SKM-1 treated with dmso at 0.1 percent for 144 hours (cell line): ENCODE data around the gene ZC3H7B.

ENCODE experiments used
- DNase-seq: peaks from one replicate; lab custom pipeline; 2025; ENCODE audit not compliant: unreplicated experiment; lab: John Stamatoyannopoulos, UW

Gene ZC3H7B

GRCh38 chr22:41352058-41352457 lies 50.7 kb downstream of the ZC3H7B start:
- DNase-seq, result no peak

GRCh38 chr22:41353862-41354575 lies 52.7 kb downstream of the ZC3H7B start:
- no peak for DNase-seq

GRCh38 chr22:41354979-41355378 lies 53.7 kb downstream of the ZC3H7B start:
- no peak for DNase-seq

- no peak for DNase-seq
Measured at GRCh38 chr22:41355895-41356294, 54.6 kb downstream of the ZC3H7B start.

GRCh38 chr22:41356430-41357028 lies 55.2 kb downstream of the ZC3H7B start:
- DNase-seq, result no peak

- DNase-seq, result no peak
Measured at GRCh38 chr22:41357191-41357590, 55.9 kb downstream of the ZC3H7B start.

- DNase-seq, result no peak
Measured at GRCh38 chr22:41358927-41359326, 57.6 kb downstream of the ZC3H7B start.

- DNase-seq, result no peak
Measured at GRCh38 chr22:41359376-41359775, 58.1 kb downstream of the ZC3H7B start.

GRCh38 chr22:41360126-41360525 lies 58.8 kb downstream of the ZC3H7B start:
- DNase-seq, result no peak

GRCh38 chr22:41361716-41362310 lies 60.5 kb downstream of the ZC3H7B start:
- no peak for DNase-seq

GRCh38 chr22:41362615-41363014 lies 61.3 kb downstream of the ZC3H7B start:
- no peak for DNase-seq

GRCh38 chr22:41364233-41364632 lies 62.9 kb downstream of the ZC3H7B start:
- no peak for DNase-seq

- no peak for DNase-seq
Measured at GRCh38 chr22:41364955-41365354, 63.6 kb downstream of the ZC3H7B start.

GRCh38 chr22:41365425-41365824 lies 64.1 kb downstream of the ZC3H7B start:
- DNase-seq, result no peak

- DNase-seq, result no peak
Measured at GRCh38 chr22:41366323-41367029, 65.2 kb downstream of the ZC3H7B start.

- DNase-seq, result peak; percentile 80
Measured at GRCh38 chr22:41367039-41367679, 65.8 kb downstream of the ZC3H7B start.

- no peak for DNase-seq
Measured at GRCh38 chr22:41367680-41368542, 66.6 kb downstream of the ZC3H7B start.

GRCh38 chr22:41368543-41369423 lies 67.5 kb downstream of the ZC3H7B start:
- no peak for DNase-seq

GRCh38 chr22:41369424-41369745 lies 68.1 kb downstream of the ZC3H7B start:
- DNase-seq, result no peak

GRCh38 chr22:41369837-41370236 lies 68.5 kb downstream of the ZC3H7B start:
- no peak for DNase-seq
